ENCODE data around the gene RASA2.

- TF ChIP-seq CHD2 (IDR thresholded peaks at IDR 0.05; ENCODE audit: borderline replicate concordance, low read depth, low read length) (no peak), MXI1 (IDR thresholded peaks at IDR 0.05; ENCODE audit: low read depth, low read length) (no peak), JUND (IDR thresholded peaks at IDR 0.05; ENCODE audit: low read depth, low read length) (no peak), SIN3A (IDR thresholded peaks at IDR 0.05; ENCODE audit: low read depth, low read length) (no peak), E2F4 (IDR thresholded peaks at IDR 0.05; ENCODE audit: low read depth, low read length) (no peak), POLR2A (IDR thresholded peaks at IDR 0.05; ENCODE audit: low read depth, low read length) (no peak), POLR2AphosphoS5 (IDR thresholded peaks at IDR 0.05; ENCODE audit: low read length) (no peak), NFIC (IDR thresholded peaks at IDR 0.05; ENCODE audit: low read depth, low read length) (no peak), HDAC2 (IDR thresholded peaks at IDR 0.05) (no peak), BRCA1 (IDR thresholded peaks at IDR 0.05; ENCODE audit: low read depth, low read length) (no peak), ZNF24 (IDR thresholded peaks at IDR 0.05) (no peak)
- TF ChIP-seq, protein P1, sequence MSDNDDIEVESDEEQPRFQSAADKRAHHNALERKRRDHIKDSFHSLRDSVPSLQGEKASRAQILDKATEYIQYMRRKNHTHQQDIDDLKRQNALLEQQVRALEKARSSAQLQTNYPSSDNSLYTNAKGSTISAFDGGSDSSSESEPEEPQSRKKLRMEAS (IDR thresholded peaks at IDR 0.05; ENCODE audit: low read depth, low read length), result no peak
- TF ChIP-seq, protein P2, sequence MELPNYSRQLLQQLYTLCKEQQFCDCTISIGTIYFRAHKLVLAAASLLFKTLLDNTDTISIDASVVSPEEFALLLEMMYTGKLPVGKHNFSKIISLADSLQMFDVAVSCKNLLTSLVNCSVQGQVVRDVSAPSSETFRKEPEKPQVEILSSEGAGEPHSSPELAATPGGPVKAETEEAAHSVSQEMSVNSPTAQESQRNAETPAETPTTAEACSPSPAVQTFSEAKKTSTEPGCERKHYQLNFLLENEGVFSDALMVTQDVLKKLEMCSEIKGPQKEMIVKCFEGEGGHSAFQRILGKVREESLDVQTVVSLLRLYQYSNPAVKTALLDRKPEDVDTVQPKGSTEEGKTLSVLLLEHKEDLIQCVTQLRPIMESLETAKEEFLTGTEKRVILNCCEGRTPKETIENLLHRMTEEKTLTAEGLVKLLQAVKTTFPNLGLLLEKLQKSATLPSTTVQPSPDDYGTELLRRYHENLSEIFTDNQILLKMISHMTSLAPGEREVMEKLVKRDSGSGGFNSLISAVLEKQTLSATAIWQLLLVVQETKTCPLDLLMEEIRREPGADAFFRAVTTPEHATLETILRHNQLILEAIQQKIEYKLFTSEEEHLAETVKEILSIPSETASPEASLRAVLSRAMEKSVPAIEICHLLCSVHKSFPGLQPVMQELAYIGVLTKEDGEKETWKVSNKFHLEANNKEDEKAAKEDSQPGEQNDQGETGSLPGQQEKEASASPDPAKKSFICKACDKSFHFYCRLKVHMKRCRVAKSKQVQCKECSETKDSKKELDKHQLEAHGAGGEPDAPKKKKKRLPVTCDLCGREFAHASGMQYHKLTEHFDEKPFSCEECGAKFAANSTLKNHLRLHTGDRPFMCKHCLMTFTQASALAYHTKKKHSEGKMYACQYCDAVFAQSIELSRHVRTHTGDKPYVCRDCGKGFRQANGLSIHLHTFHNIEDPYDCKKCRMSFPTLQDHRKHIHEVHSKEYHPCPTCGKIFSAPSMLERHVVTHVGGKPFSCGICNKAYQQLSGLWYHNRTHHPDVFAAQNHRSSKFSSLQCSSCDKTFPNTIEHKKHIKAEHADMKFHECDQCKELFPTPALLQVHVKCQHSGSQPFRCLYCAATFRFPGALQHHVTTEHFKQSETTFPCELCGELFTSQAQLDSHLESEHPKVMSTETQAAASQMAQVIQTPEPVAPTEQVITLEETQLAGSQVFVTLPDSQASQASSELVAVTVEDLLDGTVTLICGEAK (IDR thresholded peaks at IDR 0.05; ENCODE audit: borderline replicate concordance), result no peak
Measured at GRCh38 chr3:141547791-141548190, 61.0 kb downstream of the RASA2 start.

Measured in GM12878 (cell line).